CD14-positive monocyte (primary cell): Measurements from ENCODE around the gene NEO1. TPM values are rescaled to one million over a fixed set of nuclear protein-coding genes. Genes with fewer than 3 reads are reported as not detected.

ENCODE experiments used
- DNase-seq, 3 donors: peaks; one replicate each; pipeline ENCODE4 v3.0.0-alpha.2; 2011 to 2022
- H2AFZ ChIP-seq: 2 replicates; pipeline ENCODE4 v1.6.0; 2012; ENCODE audit warnings: mild to moderate bottlenecking, low read depth, low read length, inconsistent platforms; ENCODE audit not compliant: insufficient read depth, poor library complexity, severe bottlenecking
- H3K27ac ChIP-seq, 2 donors: 1 replicate in 1 of 2; 2 replicates in 1 of 2; pipeline ENCODE4 v1.5.1; 2012 to 2013; ENCODE audit warnings: low read length in 2 of 2, control low read depth in 1 of 2, inconsistent platforms in 1 of 2, low read depth in 1 of 2, mild to moderate bottlenecking in 1 of 2
- H3K27me3 ChIP-seq, 2 donors: one replicate each; pipeline versions ENCODE4 v1.6.0 to v1.6.1; 2011 to 2013; ENCODE audit warnings: low read length in 2 of 2; ENCODE audit not compliant: control insufficient read depth in 2 of 2, insufficient read depth in 2 of 2
- H3K36me3 ChIP-seq, 2 donors: replicated peaks in 1 of 2; 1 replicate in 1 of 2; 2 replicates in 1 of 2; pipeline versions ENCODE4 v1.5.1 to v1.6.1; 2012 to 2013; ENCODE audit warnings: low read length in 2 of 2, control low read depth in 1 of 2, inconsistent platforms in 1 of 2, mild to moderate bottlenecking in 1 of 2; ENCODE audit not compliant: insufficient read depth in 2 of 2, control insufficient read depth in 1 of 2
- H3K4me1 ChIP-seq, 2 donors: 1 replicate in 1 of 2; 2 replicates in 1 of 2; pipeline versions ENCODE4 v1.5.1 to v1.6.1; 2012 to 2013; ENCODE audit warnings: low read length in 2 of 2, control low read depth in 1 of 2, inconsistent platforms in 1 of 2, mild to moderate bottlenecking in 1 of 2, moderate library complexity in 1 of 2; ENCODE audit not compliant: insufficient read depth in 2 of 2, control insufficient read depth in 1 of 2
- H3K4me2 ChIP-seq: replicated peaks from 2 replicates; pipeline ENCODE3; 2012; ENCODE audit warnings: low read length, moderate library complexity, mild to moderate bottlenecking; ENCODE audit not compliant: poor library complexity, severe bottlenecking; ENCODE audit errors: extremely low read depth
- H3K4me3 ChIP-seq, 3 experiments: fragments of 200-600 bp in 1 of 3; sonication (generic) in 1 of 3; replicated peaks in 1 of 3; 1 replicate in 2 of 3; 2 replicates in 1 of 3; pipeline ENCODE4 v1.5.1; 2011 to 2013; ENCODE audit warnings: low read length in 3 of 3, mild to moderate bottlenecking in 3 of 3, control low read depth in 2 of 3, low read depth in 2 of 3, inconsistent platforms in 1 of 3, moderate library complexity in 1 of 3
- H3K79me2 ChIP-seq: 2 replicates; pipeline ENCODE4 v1.6.0; 2012; ENCODE audit warnings: mild to moderate bottlenecking, control low read depth, inconsistent platforms, low read length, moderate library complexity; ENCODE audit not compliant: insufficient read depth
- H3K9ac ChIP-seq: 2 replicates; pipeline ENCODE4 v1.6.0; 2017; ENCODE audit warnings: low read length, mild to moderate bottlenecking; ENCODE audit not compliant: insufficient read depth, poor library complexity, severe bottlenecking
- H3K9me3 ChIP-seq, 2 donors: replicated peaks in 1 of 2; 1 replicate in 1 of 2; 2 replicates in 1 of 2; pipeline versions ENCODE4 v1.5.1 to v1.6.1; 2012 to 2013; ENCODE audit warnings: low read length in 2 of 2, control low read depth in 1 of 2; ENCODE audit not compliant: control insufficient read depth in 1 of 2, insufficient read depth in 1 of 2
- H4K20me1 ChIP-seq: 2 replicates; pipeline ENCODE4 v1.6.0; 2012; ENCODE audit warnings: mild to moderate bottlenecking, low read length, control low read depth, moderate library complexity; ENCODE audit not compliant: insufficient read depth
- H3K27ac Mint-ChIP-seq, 7 donors: one replicate each; pipeline ENCODE4 v1.8.0; 2020; ENCODE audit warnings: mild to moderate bottlenecking in 7 of 7, mixed read lengths in 7 of 7, moderate library complexity in 6 of 7, inconsistent platforms in 2 of 7
- H3K27me3 Mint-ChIP-seq, 3 donors: one replicate each; pipeline ENCODE4 v1.8.0; 2021 to 2022; ENCODE audit warnings: low read depth in 3 of 3, mild to moderate bottlenecking in 3 of 3, mixed read lengths in 3 of 3, moderate library complexity in 3 of 3, inconsistent platforms in 1 of 3
- H3K36me3 Mint-ChIP-seq, 2 donors: one replicate each; pipeline ENCODE4 v1.8.0; 2020; ENCODE audit warnings: mixed read lengths in 2 of 2, inconsistent platforms in 1 of 2, mild to moderate bottlenecking in 1 of 2
- H3K4me1 Mint-ChIP-seq: one replicate; pipeline ENCODE4 v1.8.0; 2020; ENCODE audit warnings: mild to moderate bottlenecking, mixed read lengths
- H3K4me3 Mint-ChIP-seq, 2 donors: one replicate each; pipeline ENCODE4 v1.8.0; 2020; ENCODE audit warnings: mild to moderate bottlenecking in 2 of 2, mixed read lengths in 2 of 2, moderate library complexity in 1 of 2
- H3K9me3 Mint-ChIP-seq, 7 donors: one replicate each; pipeline ENCODE4 v1.8.0; 2020 to 2022; ENCODE audit warnings: mixed read lengths in 7 of 7, mild to moderate bottlenecking in 6 of 7, moderate library complexity in 6 of 7, inconsistent platforms in 2 of 7
- WGBS: methylation state at CpG from one replicate; pipeline ENCODE4 v1.1.5; 2013; ENCODE audit warnings: missing lambda C conversion rate; ENCODE audit not compliant: insufficient coverage; 5-methylcytosine and 5-hydroxymethylcytosine counted together
- intact Hi-C, 2 donors: fragments of 100-400 bp; cut with micrococcal nuclease; formaldehyde crosslinking; loops; one replicate each; pipeline versions ENCODE4 v1.15.0 to v1.15.1; 2023
- polyA plus RNA-seq, 3 donors: library from polyadenylated mRNA; depleted of rRNA in 1 of 3; unstranded in 2 of 3; stranded (reverse) in 1 of 3; fragments of 300-500 nt in 2 of 3; fragments of >200 nt in 1 of 3; fragmentation: Illumina TruSeq in 2 of 3; gene quantifications; 1 replicate in 2 of 3; 2 replicates in 1 of 3; pipeline ENCODE4 v1.2.3, GENCODE V29; 2012 to 2021
- TF ChIP-seq, protein P1 (sequence below): fragments of 200-600 bp; IDR thresholded peaks from one replicate; pipeline ENCODE4 v1.8.0; 2022; ENCODE audit warnings: antibody characterized with exemption, mild to moderate bottlenecking

Gene NEO1
- polyA plus RNA-seq, 3 donors: 0.03 to 0.06 TPM; not detected in 1

DNA sequence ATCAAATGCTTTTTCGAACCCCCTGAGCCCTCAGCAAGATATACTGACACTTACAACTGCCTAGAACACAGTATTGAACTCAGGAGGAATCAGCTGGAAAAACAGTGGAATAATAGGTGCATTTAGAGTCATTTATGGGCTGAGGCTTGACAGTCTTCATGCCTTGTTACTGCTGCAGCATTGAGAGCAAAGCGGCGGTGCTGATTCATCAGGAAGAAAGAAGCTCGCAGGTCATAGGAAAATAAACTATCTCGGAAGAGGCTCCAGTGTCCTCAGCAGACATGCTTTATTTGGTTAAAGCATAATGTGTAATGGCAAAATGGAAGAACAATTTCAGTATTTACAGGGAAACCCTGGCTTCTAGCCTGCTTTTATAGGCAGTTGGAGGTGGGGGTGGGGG is 30.1 kb upstream of the NEO1 start:
- no peaks in the 10 kb centered on the region for H3K79me2 ChIP-seq
- H3K27me3 ChIP-seq: peaks cover 13 to 19% of the 10 kb centered on the region in 2 donors
- no peak overlapping the region for H2AFZ ChIP-seq
- WGBS: 80% methylated on average over 1 of the region's 5 CpGs
- H3K4me2 ChIP-seq: no peak overlapping the region
- Mint-ChIP-seq H3K9me3 (no peaks in the 10 kb centered on the region), H3K27ac (no peak overlapping the region), H3K36me3 (no peaks in the 10 kb centered on the region), H3K4me3 (peak overlapping the region in 1 of 2 donors; percentile 13), H3K27me3 (peaks cover 14 to 27% (median 21%) of the 10 kb centered on the region in 3 donors), H3K4me1 (no peaks in the 10 kb centered on the region)
- H3K36me3 ChIP-seq: no peaks in the 10 kb centered on the region
- intact Hi-C loops: no loop called here
- no peak for DNase-seq
- no peak overlapping the region for H3K27ac ChIP-seq
- H3K9ac ChIP-seq: no peak overlapping the region
- H3K9me3 ChIP-seq: no peaks in the 10 kb centered on the region
- no peak overlapping the region for H3K4me3 ChIP-seq
- no peaks in the 10 kb centered on the region for H4K20me1 ChIP-seq
- H3K4me1 ChIP-seq: no peaks in the 10 kb centered on the region
- TF ChIP-seq, protein P1, sequence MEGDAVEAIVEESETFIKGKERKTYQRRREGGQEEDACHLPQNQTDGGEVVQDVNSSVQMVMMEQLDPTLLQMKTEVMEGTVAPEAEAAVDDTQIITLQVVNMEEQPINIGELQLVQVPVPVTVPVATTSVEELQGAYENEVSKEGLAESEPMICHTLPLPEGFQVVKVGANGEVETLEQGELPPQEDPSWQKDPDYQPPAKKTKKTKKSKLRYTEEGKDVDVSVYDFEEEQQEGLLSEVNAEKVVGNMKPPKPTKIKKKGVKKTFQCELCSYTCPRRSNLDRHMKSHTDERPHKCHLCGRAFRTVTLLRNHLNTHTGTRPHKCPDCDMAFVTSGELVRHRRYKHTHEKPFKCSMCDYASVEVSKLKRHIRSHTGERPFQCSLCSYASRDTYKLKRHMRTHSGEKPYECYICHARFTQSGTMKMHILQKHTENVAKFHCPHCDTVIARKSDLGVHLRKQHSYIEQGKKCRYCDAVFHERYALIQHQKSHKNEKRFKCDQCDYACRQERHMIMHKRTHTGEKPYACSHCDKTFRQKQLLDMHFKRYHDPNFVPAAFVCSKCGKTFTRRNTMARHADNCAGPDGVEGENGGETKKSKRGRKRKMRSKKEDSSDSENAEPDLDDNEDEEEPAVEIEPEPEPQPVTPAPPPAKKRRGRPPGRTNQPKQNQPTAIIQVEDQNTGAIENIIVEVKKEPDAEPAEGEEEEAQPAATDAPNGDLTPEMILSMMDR: no peak

DNA sequence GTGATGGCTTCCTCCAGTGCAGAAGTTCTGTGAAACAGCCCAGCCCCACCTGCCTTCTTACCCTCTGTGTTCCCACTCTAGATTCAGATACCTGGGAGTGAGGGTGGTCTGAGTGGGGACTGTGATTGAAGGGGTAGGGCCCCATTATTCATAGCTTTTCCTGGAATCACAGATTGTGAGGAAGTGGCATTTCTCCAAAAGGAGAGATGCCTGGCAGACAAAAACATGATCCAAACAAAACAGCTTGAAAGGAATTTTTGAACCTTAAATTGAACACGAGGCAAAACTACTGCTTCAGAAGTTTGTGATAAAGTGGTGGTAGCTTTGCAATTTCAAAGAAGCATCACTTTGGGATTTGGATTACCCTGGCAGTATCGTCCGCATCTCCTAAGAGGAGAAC is 29.2 kb upstream of the NEO1 start:
- intact Hi-C loops: no loop called here
- no peak overlapping the region for H3K4me2 ChIP-seq
- H3K79me2 ChIP-seq: no peaks in the 10 kb centered on the region
- no peaks in the 10 kb centered on the region for H4K20me1 ChIP-seq
- no peak for DNase-seq
- TF ChIP-seq, protein P1: no peak
- H3K4me3 ChIP-seq: no peak overlapping the region
- no peak overlapping the region for H2AFZ ChIP-seq
- H3K36me3 Mint-ChIP-seq: no peaks in the 10 kb centered on the region
- H3K4me1 Mint-ChIP-seq: no peaks in the 10 kb centered on the region
- no peaks in the 10 kb centered on the region for H3K4me1 ChIP-seq
- no peak overlapping the region for H3K27ac Mint-ChIP-seq
- no peaks in the 10 kb centered on the region for H3K9me3 Mint-ChIP-seq
- H3K27me3 Mint-ChIP-seq: peaks cover 16 to 35% (median 27%) of the 10 kb centered on the region in 3 donors
- H3K36me3 ChIP-seq: no peaks in the 10 kb centered on the region
- H3K9me3 ChIP-seq: no peaks in the 10 kb centered on the region
- no peak overlapping the region for H3K27ac ChIP-seq
- no peak overlapping the region for H3K9ac ChIP-seq
- 71% methylated on average over 1 of the region's 3 CpGs for WGBS
- H3K27me3 ChIP-seq: peaks cover 13 to 19% of the 10 kb centered on the region in 2 donors
- no peak overlapping the region for H3K4me3 Mint-ChIP-seq
